ENCODE data around the gene ASAP3.

ASAP3 gene

GRCh38 chr1:23477359-23478144, 6.4 kb downstream of the ASAP3 start:
- DNase-seq: no peak

GRCh38 chr1:23475641-23476040, 8.3 kb downstream of the ASAP3 start:
- no peak for DNase-seq

- DNase-seq: no peak
Observed at GRCh38 chr1:23475134-23475628, 8.8 kb downstream of the ASAP3 start.

- no peak for DNase-seq
Observed at GRCh38 chr1:23473037-23473800, 10.8 kb downstream of the ASAP3 start.

- no peak for DNase-seq
Observed at GRCh38 chr1:23472351-23473036, 11.5 kb downstream of the ASAP3 start.

- DNase-seq: no peak
Observed at GRCh38 chr1:23471473-23472075, 12.4 kb downstream of the ASAP3 start.

GRCh38 chr1:23470282-23471070, 13.5 kb downstream of the ASAP3 start:
- DNase-seq: no peak

GRCh38 chr1:23469372-23469982, 14.5 kb downstream of the ASAP3 start:
- DNase-seq: no peak

GRCh38 chr1:23466423-23466989, 17.5 kb downstream of the ASAP3 start:
- no peak for DNase-seq

- no peak for DNase-seq
Observed at GRCh38 chr1:23463286-23463685, 20.7 kb downstream of the ASAP3 start.

GRCh38 chr1:23462766-23463165, 21.2 kb downstream of the ASAP3 start:
- no peak for DNase-seq

- DNase-seq: no peak
Observed at GRCh38 chr1:23461050-23461449, 22.9 kb downstream of the ASAP3 start.

- DNase-seq: no peak
Observed at GRCh38 chr1:23460519-23460918, 23.5 kb downstream of the ASAP3 start.

- DNase-seq: no peak
Observed at GRCh38 chr1:23459338-23459757, 24.6 kb downstream of the ASAP3 start.

- no peak for DNase-seq
Observed at GRCh38 chr1:23456226-23456625, 27.8 kb downstream of the ASAP3 start.

GRCh38 chr1:23453455-23454000, 30.5 kb downstream of the ASAP3 start:
- DNase-seq: no peak

GRCh38 chr1:23452011-23452411, 32.0 kb downstream of the ASAP3 start:
- DNase-seq: no peak

GRCh38 chr1:23451441-23451840, 32.5 kb downstream of the ASAP3 start:
- no peak for DNase-seq

GRCh38 chr1:23450894-23451293, 33.1 kb downstream of the ASAP3 start:
- DNase-seq: no peak

- DNase-seq: no peak
Observed at GRCh38 chr1:23449958-23450357, 34.0 kb downstream of the ASAP3 start.

- DNase-seq: no peak
Observed at GRCh38 chr1:23449306-23449705, 34.7 kb downstream of the ASAP3 start.

Data from NCI-H1092 treated with DMSO at 0.1 percent for 48 hours (cell line).